NCI-H345 treated with DMSO at 0.1 percent for 48 hours (cell line): ENCODE results near the gene RPAP2.
"Not testable (repeated sequence)": the region's sequence is repeated elsewhere in the genome, so short reads cannot be mapped to it uniquely, and the experiment has no call there.

Source experiments
- DNase-seq: peaks from one replicate; lab custom pipeline; 2025; ENCODE audit not compliant: unreplicated experiment; lab: John Stamatoyannopoulos, UW

The RPAP2 gene

GRCh38 chr1:92323473-92324453, 24.9 kb downstream of the RPAP2 start:
- DNase-seq, result no peak

- DNase-seq, result no peak
Measured at GRCh38 chr1:92324784-92325183, 25.9 kb downstream of the RPAP2 start.

GRCh38 chr1:92326681-92327080, 27.8 kb downstream of the RPAP2 start:
- no peak for DNase-seq

GRCh38 chr1:92327794-92328193, 28.9 kb downstream of the RPAP2 start:
- DNase-seq, result no peak

- no peak for DNase-seq
Measured at GRCh38 chr1:92329347-92330129, 30.7 kb downstream of the RPAP2 start.

- no peak for DNase-seq
Measured at GRCh38 chr1:92333668-92334067, 34.8 kb downstream of the RPAP2 start.

- DNase-seq, result no peak
Measured at GRCh38 chr1:92340154-92340553, 41.3 kb downstream of the RPAP2 start.

- no peak for DNase-seq
Measured at GRCh38 chr1:92342401-92342800, 43.5 kb downstream of the RPAP2 start.

GRCh38 chr1:92343061-92343460, 44.2 kb downstream of the RPAP2 start:
- DNase-seq, result no peak

GRCh38 chr1:92346866-92347640, 48.2 kb downstream of the RPAP2 start:
- DNase-seq, result no peak

- DNase-seq, result no peak
Measured at GRCh38 chr1:92352856-92353255, 54.0 kb downstream of the RPAP2 start.

GRCh38 chr1:92354259-92354658, 55.4 kb downstream of the RPAP2 start:
- no peak for DNase-seq

GRCh38 chr1:92356956-92357355, 58.1 kb downstream of the RPAP2 start:
- DNase-seq, result no peak

- not testable (repeated sequence) for DNase-seq
Measured at GRCh38 chr1:92359382-92359781, 60.5 kb downstream of the RPAP2 start.

GRCh38 chr1:92359986-92360385, 61.1 kb downstream of the RPAP2 start:
- no peak for DNase-seq

GRCh38 chr1:92362970-92363369, 64.1 kb downstream of the RPAP2 start:
- DNase-seq, result no peak

- DNase-seq, result no peak
Measured at GRCh38 chr1:92363401-92363800, 64.5 kb downstream of the RPAP2 start.

GRCh38 chr1:92365378-92366039, 66.7 kb downstream of the RPAP2 start:
- DNase-seq, result no peak

GRCh38 chr1:92366040-92366395, 67.2 kb downstream of the RPAP2 start:
- DNase-seq, result no peak

- no peak for DNase-seq
Measured at GRCh38 chr1:92367496-92367895, 68.6 kb downstream of the RPAP2 start.

- no peak for DNase-seq
Measured at GRCh38 chr1:92372164-92372563, 73.3 kb downstream of the RPAP2 start.
